Measurements from ENCODE around the gene ATG10.

- TF ChIP-seq CTCF (IDR thresholded peaks at IDR 0.05) (no peak), POLR2AphosphoS5 (IDR thresholded peaks at IDR 0.05) (no peak)
These were observed 133.0 kb downstream of the ATG10 start for GRCh38 chr5:82104872-82105271.

Measured in transverse colon (tissue), 4 donors.